ENCODE data around the gene PLAGL2.

The PLAGL2 gene

DNA sequence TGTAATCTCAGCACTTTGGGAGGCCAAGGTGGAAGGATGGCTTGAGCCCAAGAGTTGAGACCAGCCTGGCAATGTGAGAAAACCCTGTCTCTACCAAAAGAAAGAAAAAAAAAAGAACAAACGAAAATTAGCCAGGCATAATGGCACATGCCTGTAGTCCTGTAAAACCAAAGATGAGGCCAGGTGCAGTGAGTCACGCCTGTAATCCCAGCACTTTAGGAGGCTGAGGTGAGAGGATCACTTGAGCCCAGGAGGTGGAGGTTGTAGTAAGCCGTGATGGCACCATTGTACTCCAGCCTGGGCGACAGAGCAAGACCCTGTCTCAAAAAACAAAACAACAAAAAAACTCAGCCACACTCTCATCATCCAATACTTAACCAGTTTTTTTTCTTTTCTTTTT lies 37.4 kb upstream of the PLAGL2 start:
- TF ChIP-seq, protein P1, sequence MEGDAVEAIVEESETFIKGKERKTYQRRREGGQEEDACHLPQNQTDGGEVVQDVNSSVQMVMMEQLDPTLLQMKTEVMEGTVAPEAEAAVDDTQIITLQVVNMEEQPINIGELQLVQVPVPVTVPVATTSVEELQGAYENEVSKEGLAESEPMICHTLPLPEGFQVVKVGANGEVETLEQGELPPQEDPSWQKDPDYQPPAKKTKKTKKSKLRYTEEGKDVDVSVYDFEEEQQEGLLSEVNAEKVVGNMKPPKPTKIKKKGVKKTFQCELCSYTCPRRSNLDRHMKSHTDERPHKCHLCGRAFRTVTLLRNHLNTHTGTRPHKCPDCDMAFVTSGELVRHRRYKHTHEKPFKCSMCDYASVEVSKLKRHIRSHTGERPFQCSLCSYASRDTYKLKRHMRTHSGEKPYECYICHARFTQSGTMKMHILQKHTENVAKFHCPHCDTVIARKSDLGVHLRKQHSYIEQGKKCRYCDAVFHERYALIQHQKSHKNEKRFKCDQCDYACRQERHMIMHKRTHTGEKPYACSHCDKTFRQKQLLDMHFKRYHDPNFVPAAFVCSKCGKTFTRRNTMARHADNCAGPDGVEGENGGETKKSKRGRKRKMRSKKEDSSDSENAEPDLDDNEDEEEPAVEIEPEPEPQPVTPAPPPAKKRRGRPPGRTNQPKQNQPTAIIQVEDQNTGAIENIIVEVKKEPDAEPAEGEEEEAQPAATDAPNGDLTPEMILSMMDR (IDR thresholded peaks at IDR 0.05; ENCODE audit: low read depth, low read length) = no peak
- no peak for DNase-seq (ENCODE audit: low read depth, low spot score)
- no peak overlapping the region for H3K4me3 ChIP-seq (ENCODE audit: low read depth, low read length)
- in situ Hi-C loops (cut with HindIII; ENCODE audit: low sequenced_read_pairs) = no loop called here

DNA sequence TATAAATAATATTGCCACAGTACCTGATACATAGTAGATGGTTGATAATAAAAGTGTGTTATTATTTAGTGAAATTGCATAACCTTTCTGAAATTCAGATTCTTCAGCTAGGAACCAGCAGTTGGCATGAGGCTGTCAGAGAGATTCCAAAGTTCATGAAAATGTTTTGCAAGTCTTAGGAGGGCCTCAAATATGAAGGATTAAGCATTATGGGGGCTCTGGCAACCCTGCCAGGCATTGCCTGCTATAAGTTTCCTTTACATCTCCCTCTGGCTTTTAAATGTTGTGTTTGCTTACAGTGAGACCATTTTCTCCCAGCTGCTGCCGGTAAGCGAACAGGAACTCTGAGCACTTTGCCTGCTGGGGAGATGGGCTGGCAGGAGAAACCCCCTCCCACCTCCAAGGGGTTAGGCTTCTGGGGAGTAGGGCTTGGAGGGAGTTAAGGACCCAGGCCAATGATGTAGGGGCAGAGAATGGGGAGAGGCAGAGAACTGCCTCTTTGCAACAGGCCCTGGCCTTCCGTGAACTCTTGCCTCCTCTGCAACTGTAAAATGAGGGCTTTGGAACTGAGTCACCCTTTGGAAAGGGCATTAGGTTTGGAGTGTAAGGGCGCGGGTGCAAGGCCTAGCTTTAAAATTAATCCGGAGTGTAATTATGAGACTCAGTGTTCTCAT lies 36.7 kb upstream of the PLAGL2 start:
- no peak for DNase-seq (ENCODE audit: low read depth, low spot score)
- TF ChIP-seq, protein P1 (IDR thresholded peaks at IDR 0.05; ENCODE audit: low read depth, low read length) = no peak
- no peak overlapping the region for H3K4me3 ChIP-seq (ENCODE audit: low read depth, low read length)
- in situ Hi-C loops (cut with HindIII; ENCODE audit: low sequenced_read_pairs) = no loop called here

- in situ Hi-C loops (cut with HindIII; ENCODE audit: low sequenced_read_pairs) = no loop called here
- DNase-seq (ENCODE audit: low read depth, low spot score) = no peak
- TF ChIP-seq, protein P1 (IDR thresholded peaks at IDR 0.05; ENCODE audit: low read depth, low read length) = no peak
- H3K4me3 ChIP-seq (ENCODE audit: low read depth, low read length) = no peak overlapping the region
These were observed 34.3 kb upstream of the PLAGL2 start for GRCh38 chr20:32241807-32242206.

DNA sequence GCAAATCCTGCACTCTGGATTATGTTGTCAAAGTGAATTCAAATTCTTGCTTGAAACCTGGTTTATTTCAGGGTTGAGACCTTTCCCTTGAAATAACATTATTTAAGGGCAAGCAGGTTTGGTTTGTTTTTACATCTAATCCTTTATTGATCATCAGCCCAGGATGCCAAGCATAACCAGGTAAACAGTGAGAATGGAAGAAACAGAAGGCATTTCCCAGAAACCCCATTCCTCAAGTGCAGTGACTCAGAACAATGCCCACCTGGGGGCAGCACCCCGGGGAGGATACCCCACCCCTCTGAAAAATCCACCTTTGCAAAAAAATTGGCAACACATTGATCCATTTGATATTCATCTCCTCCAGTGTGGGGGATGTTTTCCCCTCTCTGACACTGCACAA lies 32.7 kb upstream of the PLAGL2 start:
- TF ChIP-seq, protein P1 (IDR thresholded peaks at IDR 0.05; ENCODE audit: low read depth, low read length) = no peak
- DNase-seq (ENCODE audit: low read depth, low spot score) = no peak
- H3K4me3 ChIP-seq (ENCODE audit: low read depth, low read length) = no peak overlapping the region
- in situ Hi-C loops (cut with HindIII; ENCODE audit: low sequenced_read_pairs) = no loop called here

DNA sequence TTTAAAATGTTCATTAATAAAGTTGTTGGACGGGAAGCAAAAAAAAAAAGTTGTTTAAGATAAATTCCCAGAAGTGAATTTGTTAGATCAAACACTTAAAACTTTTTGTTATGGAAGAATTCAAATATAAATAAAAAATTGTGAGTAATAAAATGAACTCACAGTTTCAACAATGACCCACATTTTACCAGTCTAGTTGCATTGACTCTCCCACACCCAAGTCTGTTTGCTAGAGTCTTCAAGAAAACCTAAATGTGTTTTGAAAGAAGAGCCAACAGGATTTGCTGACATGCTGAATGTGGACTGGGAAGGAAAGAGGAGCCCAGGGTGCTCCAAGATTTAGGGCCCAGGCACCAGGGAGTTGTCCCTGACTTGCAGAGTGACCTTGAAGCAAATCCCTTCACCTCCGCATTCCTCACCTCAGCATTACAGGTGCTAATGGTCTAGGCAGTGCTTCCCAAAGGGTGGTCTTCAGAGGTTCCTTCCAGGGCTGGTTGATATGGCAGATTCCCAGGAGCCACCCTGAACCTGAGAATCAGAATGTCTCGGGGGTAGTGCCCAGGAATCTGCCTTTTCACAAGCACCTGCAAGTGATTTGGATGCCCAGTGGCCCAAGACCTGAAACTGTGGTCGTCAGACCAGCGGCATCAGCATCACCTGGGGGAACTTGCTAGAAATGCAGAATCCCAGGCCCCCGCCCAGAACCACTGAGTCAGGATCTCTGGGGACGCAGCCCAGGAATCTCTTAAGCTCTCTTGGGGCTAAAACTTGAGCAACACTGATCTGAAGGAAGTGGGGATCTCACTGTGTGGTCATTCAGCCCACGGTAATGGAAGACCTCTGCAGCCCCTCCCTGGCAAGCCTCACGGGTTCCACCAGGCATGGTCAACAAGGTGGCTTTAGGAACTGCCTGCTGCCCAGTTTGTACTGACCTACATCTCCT lies 31.2 kb upstream of the PLAGL2 start:
- in situ Hi-C loops (cut with HindIII; ENCODE audit: low sequenced_read_pairs) = no loop called here
- TF ChIP-seq, protein P1 (IDR thresholded peaks at IDR 0.05; ENCODE audit: low read depth, low read length) = no peak
- DNase-seq (ENCODE audit: low read depth, low spot score) = no peak
- no peak overlapping the region for H3K4me3 ChIP-seq (ENCODE audit: low read depth, low read length)

GRCh38 chr20:32237419-32237818 lies 29.9 kb upstream of the PLAGL2 start:
- in situ Hi-C loops (cut with HindIII; ENCODE audit: low sequenced_read_pairs) = no loop called here
- no peak for DNase-seq (ENCODE audit: low read depth, low spot score)

More at GRCh38 chr20:32237419-32237818, 29.9 kb upstream of the PLAGL2 start:
- TF ChIP-seq, protein P1 (IDR thresholded peaks at IDR 0.05; ENCODE audit: low read depth, low read length) = no peak
- H3K4me3 ChIP-seq (ENCODE audit: low read depth, low read length) = no peak overlapping the region
